Keratinocyte (primary cell): ENCODE results near the gene FRMD1. TPM values are rescaled to one million over a fixed set of nuclear protein-coding genes. Genes with fewer than 3 reads are reported as not detected.

Experiments
- DNase-seq: peaks from one replicate; pipeline ENCODE4 v3.0.0-alpha.2; 2011; ENCODE audit warnings: low read depth, missing footprints, low spot score
- FAIRE-seq: peaks from 2 replicates; lab custom pipeline; 2011; peaks lifted over from hg19 to GRCh38; lab: Jason Lieb, UNC
- H2AFZ ChIP-seq: 2 replicates; pipeline ENCODE4 v1.6.0; 2012; ENCODE audit warnings: low read length, control low read depth, inconsistent platforms; ENCODE audit not compliant: control insufficient read depth
- H3K27ac ChIP-seq: 2 replicates; pipeline ENCODE4 v1.5.1; 2011; ENCODE audit warnings: low read length; ENCODE audit not compliant: control insufficient read depth, insufficient read depth
- H3K27me3 ChIP-seq: 3 replicates; pipeline ENCODE4 v1.6.0; 2011; ENCODE audit warnings: low read length; ENCODE audit not compliant: control insufficient read depth, insufficient read depth; ENCODE audit errors: extremely low read depth
- H3K36me3 ChIP-seq, 2 experiments: 2 replicates in 1 of 2; 3 replicates in 1 of 2; pipeline ENCODE4 v1.5.1; 2011; ENCODE audit warnings: low read length in 2 of 2, mild to moderate bottlenecking in 1 of 2; ENCODE audit not compliant: control insufficient read depth in 2 of 2, insufficient read depth in 2 of 2; ENCODE audit errors: extremely low read depth in 1 of 2
- H3K4me1 ChIP-seq: 3 replicates; pipeline ENCODE4 v1.5.1; 2011; ENCODE audit warnings: low read length; ENCODE audit not compliant: control insufficient read depth, insufficient read depth; ENCODE audit errors: extremely low read depth
- H3K4me2 ChIP-seq: 3 replicates; pipeline ENCODE4 v1.6.0; 2011; ENCODE audit warnings: low read depth, low read length; ENCODE audit not compliant: control insufficient read depth, insufficient read depth; ENCODE audit errors: extremely low read depth
- H3K4me3 ChIP-seq, 3 experiments: fragments of 200-600 bp in 1 of 3; sonication (generic) in 1 of 3; 2 replicates in 2 of 3; 3 replicates in 1 of 3; pipeline ENCODE4 v1.5.1; 2011 to 2016; ENCODE audit warnings: low read length in 3 of 3, mild to moderate bottlenecking in 3 of 3, control low read depth in 2 of 3, inconsistent platforms in 1 of 3, low read depth in 1 of 3, mixed read lengths in 1 of 3, mixed run types in 1 of 3, moderate library complexity in 1 of 3; ENCODE audit not compliant: control insufficient read depth in 2 of 3, insufficient read depth in 2 of 3; ENCODE audit errors: extremely low read depth in 1 of 3
- H3K79me2 ChIP-seq: 2 replicates; pipeline ENCODE4 v1.6.0; 2012; ENCODE audit warnings: low read length; ENCODE audit not compliant: control insufficient read depth, insufficient read depth
- H3K9ac ChIP-seq: 3 replicates; pipeline ENCODE4 v1.6.0; 2011; ENCODE audit warnings: low read length; ENCODE audit not compliant: control insufficient read depth, insufficient read depth; ENCODE audit errors: extremely low read depth
- H3K9me1 ChIP-seq: 3 replicates; pipeline ENCODE4 v1.6.0; 2011; ENCODE audit warnings: low read length; ENCODE audit not compliant: control insufficient read depth, insufficient read depth; ENCODE audit errors: extremely low read depth
- H3K9me3 ChIP-seq: 2 replicates; pipeline ENCODE4 v1.5.1; 2012; ENCODE audit warnings: low read depth, low read length; ENCODE audit not compliant: control insufficient read depth
- H4K20me1 ChIP-seq: 3 replicates; pipeline ENCODE4 v1.6.0; 2011; ENCODE audit warnings: low read length; ENCODE audit not compliant: control insufficient read depth, insufficient read depth; ENCODE audit errors: extremely low read depth
- EZH2 ChIP-seq: IDR thresholded peaks from one replicate; pipeline ENCODE4 v1.6.1; 2012; ENCODE audit warnings: inconsistent platforms, mild to moderate bottlenecking, low read length, moderate library complexity
- dilution Hi-C: fragments of 300-500 bp; cut with MboI; formaldehyde crosslinking; loops from one replicate; pipeline ENCODE4 v1.7.0; 2020; ENCODE audit warnings: low sequenced_read_pairs; ENCODE audit not compliant: extremely low pct_ligation_motif_present
- polyA plus RNA-seq, 5 experiments: library from polyadenylated mRNA; depleted of rRNA in 3 of 5; stranded (reverse) in 3 of 5; stranded (forward) in 1 of 5; unstranded in 1 of 5; fragments of >200 nt; gene quantifications; 1 replicate in 1 of 5; 2 replicates in 3 of 5; 3 replicates in 1 of 5; pipeline versions ENCODE4 v1.2.1 to v1.2.3, GENCODE V29; 2011 to 2012; ENCODE audit warnings: missing spikeins in 2 of 5, low read depth in 1 of 5, low replicate concordance in 1 of 5
- TF ChIP-seq, protein P1 (sequence below), 3 experiments: IDR thresholded peaks in 1 of 3; conservative IDR thresholded peaks in 1 of 3; optimal IDR thresholded peaks in 1 of 3; 2 replicates in 2 of 3; 3 replicates in 1 of 3; pipeline versions ENCODE3 to v1.5.1; 2011; ENCODE audit warnings: low read length in 3 of 3, mild to moderate bottlenecking in 3 of 3, moderate library complexity in 2 of 3, control low read depth in 1 of 3, inconsistent platforms in 1 of 3; ENCODE audit not compliant: insufficient read depth in 2 of 3; ENCODE audit errors: extremely low read depth in 1 of 3

The FRMD1 gene
- polyA plus RNA-seq, 1 donor (not counting 4 experiments of a cell fraction or from before 2014, with no cell fraction given): not detected

DNA sequence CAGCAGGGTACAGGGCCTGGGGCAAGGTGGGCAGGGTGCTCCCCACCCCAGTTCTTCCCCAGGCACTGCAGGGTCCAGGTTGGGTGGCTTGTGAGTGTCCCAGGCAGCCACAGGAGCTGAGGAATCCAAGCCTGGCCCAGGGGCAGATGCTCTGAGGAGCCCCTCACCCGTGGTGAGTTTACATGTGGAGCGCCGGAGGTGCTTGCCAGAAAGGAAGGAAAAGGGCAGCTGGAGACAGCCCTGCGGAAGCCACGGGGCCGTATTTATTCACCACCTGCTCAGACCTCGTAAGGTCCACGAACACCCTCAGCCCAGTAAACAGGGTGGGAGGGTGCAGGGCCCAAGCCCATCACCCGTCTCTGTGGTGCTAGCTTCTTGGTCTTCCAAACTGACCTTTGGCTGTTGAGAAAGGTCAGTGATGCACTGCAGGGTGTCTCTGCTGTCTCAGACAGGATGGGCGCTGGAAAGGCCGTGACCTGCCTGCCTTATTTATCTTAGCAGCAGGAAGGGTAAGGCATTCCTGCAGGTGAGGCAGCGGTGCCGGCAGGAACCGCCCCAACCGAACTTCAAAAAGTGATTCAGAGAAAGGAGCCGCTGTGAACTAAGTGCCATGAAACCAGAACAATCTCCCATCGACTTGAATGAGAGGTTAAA lies 4.0 kb upstream of the FRMD1 start:
- Histone ChIP-seq H3K27me3 (peaks cover 6% of the 10 kb centered on the region), H3K4me2 (no peak overlapping the region), H3K27ac (no peak overlapping the region), H2AFZ (no peak overlapping the region), H3K4me1 (no peaks in the 10 kb centered on the region), H3K36me3 (no peaks in the 10 kb centered on the region), H3K9ac (no peak overlapping the region), H4K20me1 (no peaks in the 10 kb centered on the region), H3K9me3 (no peaks in the 10 kb centered on the region), H3K4me3 (no peak overlapping the region), H3K9me1 (no peaks in the 10 kb centered on the region), H3K79me2 (no peaks in the 10 kb centered on the region)
- DNase-seq: no peak
- FAIRE-seq: no peak
- TF ChIP-seq, protein P1, sequence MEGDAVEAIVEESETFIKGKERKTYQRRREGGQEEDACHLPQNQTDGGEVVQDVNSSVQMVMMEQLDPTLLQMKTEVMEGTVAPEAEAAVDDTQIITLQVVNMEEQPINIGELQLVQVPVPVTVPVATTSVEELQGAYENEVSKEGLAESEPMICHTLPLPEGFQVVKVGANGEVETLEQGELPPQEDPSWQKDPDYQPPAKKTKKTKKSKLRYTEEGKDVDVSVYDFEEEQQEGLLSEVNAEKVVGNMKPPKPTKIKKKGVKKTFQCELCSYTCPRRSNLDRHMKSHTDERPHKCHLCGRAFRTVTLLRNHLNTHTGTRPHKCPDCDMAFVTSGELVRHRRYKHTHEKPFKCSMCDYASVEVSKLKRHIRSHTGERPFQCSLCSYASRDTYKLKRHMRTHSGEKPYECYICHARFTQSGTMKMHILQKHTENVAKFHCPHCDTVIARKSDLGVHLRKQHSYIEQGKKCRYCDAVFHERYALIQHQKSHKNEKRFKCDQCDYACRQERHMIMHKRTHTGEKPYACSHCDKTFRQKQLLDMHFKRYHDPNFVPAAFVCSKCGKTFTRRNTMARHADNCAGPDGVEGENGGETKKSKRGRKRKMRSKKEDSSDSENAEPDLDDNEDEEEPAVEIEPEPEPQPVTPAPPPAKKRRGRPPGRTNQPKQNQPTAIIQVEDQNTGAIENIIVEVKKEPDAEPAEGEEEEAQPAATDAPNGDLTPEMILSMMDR (optimal IDR thresholded peaks at IDR 0.05 in 1 of 3, IDR thresholded peaks at IDR 0.05 in 1 of 3, conservative IDR thresholded peaks at IDR 0.05 in 1 of 3; ENCODE audit: extremely low read depth in 1 of 3, insufficient read depth in 2 of 3, low read length in 3 of 3): no peak
- TF ChIP-seq EZH2: no peak
- dilution Hi-C loops: no loop called here

- dilution Hi-C loops: no loop called here
- H3K27me3 ChIP-seq: peaks cover 6% of the 10 kb centered on the region
- FAIRE-seq: no peak
Observed at GRCh38 chr6:168081858-168082546, 3.0 kb upstream of the FRMD1 start.

More at GRCh38 chr6:168081858-168082546, 3.0 kb upstream of the FRMD1 start:
- Histone ChIP-seq H3K9ac (no peak overlapping the region), H3K79me2 (no peaks in the 10 kb centered on the region), H3K36me3 (no peaks in the 10 kb centered on the region), H4K20me1 (no peaks in the 10 kb centered on the region), H3K4me3 (no peak overlapping the region), H2AFZ (no peak overlapping the region), H3K27ac (no peak overlapping the region), H3K9me1 (no peaks in the 10 kb centered on the region), H3K4me2 (no peak overlapping the region), H3K9me3 (no peaks in the 10 kb centered on the region), H3K4me1 (no peaks in the 10 kb centered on the region)
- TF ChIP-seq, protein P1 (optimal IDR thresholded peaks at IDR 0.05 in 1 of 3, IDR thresholded peaks at IDR 0.05 in 1 of 3, conservative IDR thresholded peaks at IDR 0.05 in 1 of 3; ENCODE audit: extremely low read depth in 1 of 3, insufficient read depth in 2 of 3, low read length in 3 of 3): no peak
- TF ChIP-seq EZH2: no peak
- DNase-seq: no peak
